Measurements from ENCODE around the gene LRRC41. TPM values are rescaled to one million over a fixed set of nuclear protein-coding genes. Genes with fewer than 3 reads are reported as not detected.
A peak's percentile ranks its signal among the peaks of the same experiment; 100 is the strongest.

Gene LRRC41
- polyA plus RNA-seq, 1 of the 3 experiments (the other 2 are of a cell fraction): 59.3 TPM

DNA sequence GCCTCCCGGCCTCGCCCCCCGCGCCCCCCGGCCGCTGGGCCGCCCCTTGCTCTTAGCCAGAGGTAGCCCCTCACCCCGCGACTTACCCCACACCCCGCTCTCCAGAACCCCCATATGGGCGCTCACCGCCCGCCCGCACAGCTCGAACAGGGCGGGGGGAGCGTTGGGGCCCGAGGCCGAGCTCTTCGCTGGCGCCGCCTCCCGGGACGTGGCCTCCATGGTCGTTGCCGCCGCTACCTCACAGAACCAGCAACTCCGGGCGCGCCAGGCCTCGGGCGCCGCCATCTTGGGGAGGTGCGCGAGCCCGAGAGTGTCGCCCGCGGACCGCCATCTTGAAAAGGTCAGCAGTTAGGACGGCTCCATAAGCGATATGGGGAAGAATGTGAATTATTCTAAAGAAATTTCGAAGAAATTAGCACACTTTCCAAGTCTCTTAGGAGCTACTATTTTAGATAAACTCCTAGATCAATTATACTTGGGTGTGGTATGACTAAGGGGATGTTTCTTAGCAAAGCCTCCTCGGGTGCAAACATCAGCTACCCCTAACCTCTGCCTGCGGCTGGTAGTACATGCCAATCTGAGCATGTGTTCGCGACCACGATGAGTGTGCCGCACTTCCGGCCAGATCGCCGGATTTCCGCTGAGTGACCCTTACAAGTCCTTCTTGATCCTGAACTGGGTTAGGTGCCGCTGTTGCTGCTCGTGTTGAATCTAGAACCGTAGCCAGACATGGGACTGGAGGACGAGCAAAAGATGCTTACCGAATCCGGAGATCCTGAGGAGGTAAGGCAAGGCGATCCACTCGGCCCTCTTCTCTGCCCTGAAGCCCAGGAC, at the start of gene LRRC41, which contains the start of gene UQCRH (continued):
- TF ChIP-seq MEF2A (IDR thresholded peaks at IDR 0.05; ENCODE audit: borderline replicate concordance, low read depth) (no peak), REST (IDR thresholded peaks at IDR 0.05; ENCODE audit: low read depth, low read length) (peak; percentile 71; the same call in 1 of the 2 replicates), EP300 (IDR thresholded peaks at IDR 0.05; ENCODE audit: borderline replicate concordance in 1 of 2, low read depth in 1 of 2, low read length in 1 of 2) (no peak), IRF3 (IDR thresholded peaks at IDR 0.05; ENCODE audit: low read depth, low read length) (no peak), NRF1 (IDR thresholded peaks at IDR 0.05; ENCODE audit: low read depth, low read length) (no peak), GATA2 (CRISPR knock-in tag; IDR thresholded peaks at IDR 0.05) (no peak), NFIC (IDR thresholded peaks at IDR 0.05; ENCODE audit: borderline replicate concordance) (no peak), SMC3 (IDR thresholded peaks at IDR 0.05; ENCODE audit: low read depth, low read length) (no peak), RFX5 (IDR thresholded peaks at IDR 0.05; ENCODE audit: low read length) (no peak), MAX (IDR thresholded peaks at IDR 0.05; ENCODE audit: low read depth) (peak; percentile 94)

DNA sequence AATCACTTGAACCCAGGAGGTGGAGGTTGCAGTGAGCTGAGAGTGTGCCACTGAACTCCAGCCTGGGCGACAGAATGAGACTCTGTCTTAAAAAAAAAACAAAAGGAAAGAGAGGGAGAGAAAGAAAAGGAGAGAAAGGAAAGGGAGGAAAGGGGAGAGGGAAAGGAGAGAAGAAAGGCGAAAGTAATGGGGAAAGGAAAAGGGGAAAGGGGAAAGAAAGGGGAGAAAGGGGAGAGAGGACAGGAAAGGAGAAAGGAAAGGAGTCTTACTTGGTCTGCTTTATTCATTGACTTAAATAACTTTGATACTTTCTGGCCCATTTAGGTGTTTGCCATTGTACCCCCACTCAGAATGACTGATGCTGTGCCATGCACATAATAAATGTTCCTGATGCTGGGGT, 48.9 kb upstream of the LRRC41 start:
- WGBS (ENCODE audit: low lambda C conversion rate): 94% methylated on average over 2 of the region's 2 CpGs

More for the DNA sequence above, 48.9 kb upstream of the LRRC41 start:
- Histone ChIP-seq H3K4me3 (ENCODE audit: low read depth in 2 of 2, low read length in 1 of 2) (no peak overlapping the region), H4K20me1 (ENCODE audit: insufficient read depth) (no peaks in the 10 kb centered on the region), H3F3A (replicated peaks; ENCODE audit: insufficient read depth) (peaks cover 2% of the 10 kb centered on the region), H3K9me2 (no peaks in the 10 kb centered on the region), H3K27me3 (ENCODE audit: insufficient read depth) (no peaks in the 10 kb centered on the region), H2AFZ (ENCODE audit: low read depth) (no peak overlapping the region), H3K36me3 (replicated peaks in 1 of 2; ENCODE audit: control insufficient read depth in 1 of 2, insufficient read depth in 2 of 2, low read length in 1 of 2) (peaks cover 42 to 53% of the 10 kb centered on the region in 2 experiments), H3K9ac (no peak overlapping the region), H3K4me1 (ENCODE audit: control insufficient read depth in 1 of 2, insufficient read depth in 2 of 2, low read depth in 1 of 2, low read length in 1 of 2) (no peaks in the 10 kb centered on the region), H3K27ac (ENCODE audit: low read depth in 2 of 2, low read length in 1 of 2) (no peak overlapping the region), H3K9me3 (no peaks in the 10 kb centered on the region), H3K79me2 (ENCODE audit: insufficient read depth) (peaks cover 5% of the 10 kb centered on the region; the same call in 1 of the 2 replicates), H3K4me2 (no peak overlapping the region)
- CTCF ChIA-PET: no interaction called here
- POLR2A ChIA-PET: interaction anchor here (1.4 kb wide), 1 partner anchor 9 kb away, joined by 5 read pairs; no protein-coding TSS in a partner anchor
- no peak for DNase-seq
- TF ChIP-seq IRF3 (IDR thresholded peaks at IDR 0.05; ENCODE audit: low read depth, low read length) (no peak), REST (IDR thresholded peaks at IDR 0.05; ENCODE audit: low read depth, low read length) (no peak), NRF1 (IDR thresholded peaks at IDR 0.05; ENCODE audit: low read depth, low read length) (no peak), GATA2 (CRISPR knock-in tag; IDR thresholded peaks at IDR 0.05) (no peak), TEAD4 (IDR thresholded peaks at IDR 0.05; ENCODE audit: borderline replicate concordance, insufficient read depth) (no peak), YY1 (IDR thresholded peaks at IDR 0.05; ENCODE audit: low read depth) (no peak), FOXJ3 (CRISPR knock-in tag; IDR thresholded peaks at IDR 0.05) (no peak), EZH2phosphoT487 (IDR thresholded peaks at IDR 0.05; ENCODE audit: borderline replicate concordance, low read depth) (no peak), POLR2AphosphoS5 (IDR thresholded peaks at IDR 0.05; ENCODE audit: low read depth, low read length) (no peak), CHD2 (IDR thresholded peaks at IDR 0.05; ENCODE audit: low read length, partially characterized antibody) (no peak), NFIC (IDR thresholded peaks at IDR 0.05; ENCODE audit: borderline replicate concordance) (no peak), RXRA (IDR thresholded peaks at IDR 0.05; ENCODE audit: borderline replicate concordance, low read depth) (no peak)

Measured in SK-N-SH (cell line).